Skeletal muscle tissue (tissue), 4 donors: ENCODE results near the gene PSME3. TPM values are rescaled to one million over a fixed set of nuclear protein-coding genes. Genes with fewer than 3 reads are reported as not detected.

ENCODE experiments used
- H3K27ac ChIP-seq: one replicate; pipeline ENCODE4 v1.7.0; 2013; ENCODE audit warnings: mild to moderate bottlenecking, low read depth, low read length, inconsistent platforms
- H3K27me3 ChIP-seq, 3 donors: one replicate each; pipeline ENCODE4 v1.7.0; 2013; ENCODE audit warnings: low read length in 3 of 3; ENCODE audit not compliant: control insufficient read depth in 3 of 3, insufficient read depth in 3 of 3
- H3K36me3 ChIP-seq, 3 donors: one replicate each; pipeline ENCODE4 v1.7.0; 2013; ENCODE audit warnings: low read length in 3 of 3; ENCODE audit not compliant: control insufficient read depth in 3 of 3, insufficient read depth in 3 of 3
- H3K4me1 ChIP-seq, 3 donors: one replicate each; pipeline ENCODE4 v1.7.0; 2013; ENCODE audit warnings: low read length in 3 of 3, mild to moderate bottlenecking in 3 of 3; ENCODE audit not compliant: control insufficient read depth in 3 of 3, insufficient read depth in 3 of 3
- H3K4me3 ChIP-seq, 3 donors: one replicate each; pipeline ENCODE4 v1.7.0; 2013; ENCODE audit warnings: low read length in 3 of 3
- H3K9ac ChIP-seq, 3 donors: one replicate each; pipeline ENCODE4 v1.7.0; 2013; ENCODE audit warnings: low read length in 3 of 3, mild to moderate bottlenecking in 3 of 3, moderate library complexity in 2 of 3, low read depth in 1 of 3
- H3K9me3 ChIP-seq, 3 donors: one replicate each; pipeline ENCODE4 v1.7.0; 2013; ENCODE audit warnings: low read length in 3 of 3; ENCODE audit not compliant: control insufficient read depth in 3 of 3
- total RNA-seq: library from RNA; depleted of rRNA; stranded (reverse); fragments of >200 nt; gene quantifications from one replicate; pipeline ENCODE4 v1.2.3, GENCODE V29; 2014
- donor health status: Osteomylitis.

The PSME3 gene
- total RNA-seq, 1 donor from 2014 or later, result 31.8 TPM

- H3K4me3 ChIP-seq, result no peak overlapping the region
- no peaks in the 10 kb centered on the region for H3K27me3 ChIP-seq
- H3K9me3 ChIP-seq, result no peaks in the 10 kb centered on the region
- peaks cover 35 to 39% (median 35%) of the 10 kb centered on the region in 3 donors for H3K36me3 ChIP-seq
- peak overlapping the region in 1 of 3 donors; percentile 18 for H3K9ac ChIP-seq
- peaks cover 9 to 27% (median 15%) of the 10 kb centered on the region in 3 donors for H3K4me1 ChIP-seq
- no peak overlapping the region for H3K27ac ChIP-seq
Measured at GRCh38 chr17:42835732-42836131, 2.5 kb downstream of the PSME3 start.

GRCh38 chr17:42841975-42842685, 8.9 kb downstream of the PSME3 start:
- H3K4me3 ChIP-seq, result no peak overlapping the region
- no peaks in the 10 kb centered on the region for H3K27me3 ChIP-seq
- no peak overlapping the region for H3K9ac ChIP-seq
- H3K9me3 ChIP-seq, result no peaks in the 10 kb centered on the region
- no peak overlapping the region for H3K27ac ChIP-seq
- H3K4me1 ChIP-seq, result peaks cover 0 to 5% (median 0%) of the 10 kb centered on the region in 3 donors
- H3K36me3 ChIP-seq, result peaks cover 57 to 76% (median 62%) of the 10 kb centered on the region in 3 donors

GRCh38 chr17:42843358-42843934, 10.2 kb downstream of the PSME3 start:
- peaks cover 0 to 7% (median 0%) of the 10 kb centered on the region in 3 donors for H3K4me1 ChIP-seq
- no peaks in the 10 kb centered on the region for H3K9me3 ChIP-seq
- H3K27me3 ChIP-seq, result no peaks in the 10 kb centered on the region
- no peak overlapping the region for H3K27ac ChIP-seq
- peaks cover 46 to 64% (median 52%) of the 10 kb centered on the region in 3 donors for H3K36me3 ChIP-seq
- H3K9ac ChIP-seq, result no peak overlapping the region
- no peak overlapping the region for H3K4me3 ChIP-seq

GRCh38 chr17:42844271-42844670, 11.1 kb downstream of the PSME3 start, which contains the start of gene AOC2:
Gene AOC2, plus strand, starts transcription at chr17:42844580. Its CDS starts 47 bp downstream, at chr17:42844627.
- no peak within 1 kb of the TSS for H3K4me3 ChIP-seq
- no peaks in the 10 kb centered on the region for H3K27me3 ChIP-seq
- no peaks in the 10 kb centered on the region for H3K9me3 ChIP-seq
- H3K9ac ChIP-seq, result no peak within 1 kb of the TSS
- peaks cover 38 to 56% (median 44%) of the 10 kb centered on the region in 3 donors for H3K36me3 ChIP-seq
- H3K4me1 ChIP-seq, result peaks cover 0 to 7% (median 0%) of the 10 kb centered on the region in 3 donors
- no peak within 1 kb of the TSS for H3K27ac ChIP-seq

- Histone ChIP-seq H3K4me1 (peaks cover 4 to 7% (median 6%) of the 10 kb centered on the region in 3 donors), H3K36me3 (peaks cover 34 to 52% (median 40%) of the 10 kb centered on the region in 3 donors), H3K9me3 (no peaks in the 10 kb centered on the region), H3K27me3 (no peaks in the 10 kb centered on the region), H3K27ac (no peak overlapping the region), H3K9ac (no peak overlapping the region), H3K4me3 (no peak overlapping the region)
Measured at GRCh38 chr17:42844761-42845555, 11.8 kb downstream of the PSME3 start.

GRCh38 chr17:42845556-42845917, 12.3 kb downstream of the PSME3 start:
- Histone ChIP-seq H3K9ac (no peak overlapping the region), H3K4me3 (no peak overlapping the region), H3K36me3 (peaks cover 34 to 47% (median 39%) of the 10 kb centered on the region in 3 donors), H3K27ac (no peak overlapping the region), H3K4me1 (peaks cover 6 to 9% (median 7%) of the 10 kb centered on the region in 3 donors), H3K9me3 (no peaks in the 10 kb centered on the region), H3K27me3 (no peaks in the 10 kb centered on the region)

- peaks cover 34 to 44% (median 38%) of the 10 kb centered on the region in 3 donors for H3K36me3 ChIP-seq
Measured at GRCh38 chr17:42845918-42846593, 12.9 kb downstream of the PSME3 start.

GRCh38 chr17:42846594-42847280, 13.5 kb downstream of the PSME3 start:
- Histone ChIP-seq H3K4me3 (no peak overlapping the region), H3K4me1 (peaks cover 6 to 9% (median 7%) of the 10 kb centered on the region in 3 donors), H3K27me3 (peaks cover 0 to 3% (median 0%) of the 10 kb centered on the region in 3 donors), H3K9me3 (no peaks in the 10 kb centered on the region), H3K27ac (no peak overlapping the region), H3K9ac (peak overlapping the region in 1 of 3 donors; percentile 34), H3K36me3 (peaks cover 28 to 37% (median 31%) of the 10 kb centered on the region in 3 donors)

More at GRCh38 chr17:42845918-42846593, 12.9 kb downstream of the PSME3 start:
- no peak overlapping the region for H3K9ac ChIP-seq
- H3K27ac ChIP-seq, result no peak overlapping the region
- peaks cover 6 to 9% (median 7%) of the 10 kb centered on the region in 3 donors for H3K4me1 ChIP-seq
- no peaks in the 10 kb centered on the region for H3K9me3 ChIP-seq
- H3K4me3 ChIP-seq, result no peak overlapping the region
- peaks cover 0 to under 1% (median 0%) of the 10 kb centered on the region in 3 donors for H3K27me3 ChIP-seq

- Histone ChIP-seq H3K36me3 (peaks cover 15 to 26% (median 19%) of the 10 kb centered on the region in 3 donors), H3K9me3 (no peaks in the 10 kb centered on the region)
Measured at GRCh38 chr17:42848093-42848492, 14.9 kb downstream of the PSME3 start.

More at GRCh38 chr17:42848093-42848492, 14.9 kb downstream of the PSME3 start:
- peaks cover 6 to 9% (median 7%) of the 10 kb centered on the region in 3 donors for H3K4me1 ChIP-seq
- H3K9ac ChIP-seq, result no peak overlapping the region
- no peak overlapping the region for H3K4me3 ChIP-seq
- peaks cover 3 to 9% (median 6%) of the 10 kb centered on the region in 3 donors for H3K27me3 ChIP-seq
- no peak overlapping the region for H3K27ac ChIP-seq
